LNCaP clone FGC (cell line): Measurements from ENCODE around the gene TRAIP.

Experiments
- DNase-seq: peaks from one replicate; pipeline ENCODE4 v3.0.0-alpha.2; 2011; ENCODE audit warnings: low read depth
- H3K4me3 ChIP-seq: 2 replicates; pipeline ENCODE4 v1.5.1; 2011; ENCODE audit warnings: mild to moderate bottlenecking, low read depth, low read length, control low read depth
- TF ChIP-seq, protein P1 (sequence below): IDR thresholded peaks from 2 replicates; pipeline ENCODE4 v1.5.1; 2012; ENCODE audit warnings: mild to moderate bottlenecking; ENCODE audit not compliant: control insufficient read depth, insufficient read depth; ENCODE audit errors: extremely low read depth

TRAIP gene

DNA sequence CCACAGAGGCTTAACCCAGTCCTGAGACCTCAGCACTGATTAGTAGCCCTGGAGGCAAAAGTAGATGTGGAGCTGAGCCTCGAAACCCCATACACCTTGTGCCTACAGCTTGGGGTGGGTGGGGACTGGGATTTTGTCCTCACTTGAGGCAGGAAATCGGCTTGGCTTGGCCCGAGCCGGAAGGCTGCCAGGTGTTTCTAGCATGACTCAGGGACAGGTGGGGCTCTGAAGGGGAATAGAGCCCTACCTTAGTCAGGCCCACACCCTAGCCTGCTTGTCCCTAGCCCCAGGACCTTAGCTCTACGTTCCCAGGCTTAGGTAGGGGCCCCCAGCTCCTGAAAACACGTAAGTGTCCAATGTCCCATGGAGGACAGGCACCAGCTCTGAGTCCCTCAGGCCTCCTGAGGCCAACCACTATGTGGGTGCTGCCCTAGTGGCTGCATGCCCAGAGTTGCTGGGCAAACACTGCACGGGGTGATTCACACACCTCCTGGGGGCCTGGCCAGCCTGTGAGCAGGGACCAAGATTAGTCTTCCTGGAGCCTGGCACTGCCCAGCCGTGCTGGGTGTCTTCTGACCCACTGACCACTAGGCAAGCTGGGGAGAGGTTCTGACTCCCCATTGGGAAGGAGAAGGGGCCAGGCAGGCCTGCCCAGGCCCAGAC is 44.3 kb upstream of the TRAIP start:
- DNase-seq = peak; percentile 14
- TF ChIP-seq, protein P1, sequence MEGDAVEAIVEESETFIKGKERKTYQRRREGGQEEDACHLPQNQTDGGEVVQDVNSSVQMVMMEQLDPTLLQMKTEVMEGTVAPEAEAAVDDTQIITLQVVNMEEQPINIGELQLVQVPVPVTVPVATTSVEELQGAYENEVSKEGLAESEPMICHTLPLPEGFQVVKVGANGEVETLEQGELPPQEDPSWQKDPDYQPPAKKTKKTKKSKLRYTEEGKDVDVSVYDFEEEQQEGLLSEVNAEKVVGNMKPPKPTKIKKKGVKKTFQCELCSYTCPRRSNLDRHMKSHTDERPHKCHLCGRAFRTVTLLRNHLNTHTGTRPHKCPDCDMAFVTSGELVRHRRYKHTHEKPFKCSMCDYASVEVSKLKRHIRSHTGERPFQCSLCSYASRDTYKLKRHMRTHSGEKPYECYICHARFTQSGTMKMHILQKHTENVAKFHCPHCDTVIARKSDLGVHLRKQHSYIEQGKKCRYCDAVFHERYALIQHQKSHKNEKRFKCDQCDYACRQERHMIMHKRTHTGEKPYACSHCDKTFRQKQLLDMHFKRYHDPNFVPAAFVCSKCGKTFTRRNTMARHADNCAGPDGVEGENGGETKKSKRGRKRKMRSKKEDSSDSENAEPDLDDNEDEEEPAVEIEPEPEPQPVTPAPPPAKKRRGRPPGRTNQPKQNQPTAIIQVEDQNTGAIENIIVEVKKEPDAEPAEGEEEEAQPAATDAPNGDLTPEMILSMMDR = no peak
- H3K4me3 ChIP-seq = no peak overlapping the region

DNA sequence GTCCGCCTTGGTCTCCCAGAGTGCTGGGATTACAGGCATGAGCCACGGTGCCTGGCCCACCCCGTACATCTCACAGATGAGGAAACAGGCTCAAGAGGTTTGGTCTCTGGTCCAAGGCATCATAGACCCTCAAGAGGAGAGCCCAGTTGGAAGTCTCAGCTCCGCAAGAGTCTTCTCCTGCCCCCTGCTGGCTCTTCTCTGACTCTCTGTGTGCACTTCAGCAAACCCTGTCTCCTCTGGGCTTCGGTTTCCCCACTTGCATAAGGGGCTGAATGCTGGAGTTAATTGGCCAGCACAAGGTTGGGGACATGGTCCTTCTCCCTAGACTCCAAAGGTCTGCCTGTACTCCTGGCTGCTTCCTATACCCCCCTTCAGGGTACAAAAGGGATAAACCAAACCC is 43.5 kb upstream of the TRAIP start:
- no peak for DNase-seq
- TF ChIP-seq, protein P1 = no peak
- H3K4me3 ChIP-seq = no peak overlapping the region

DNA sequence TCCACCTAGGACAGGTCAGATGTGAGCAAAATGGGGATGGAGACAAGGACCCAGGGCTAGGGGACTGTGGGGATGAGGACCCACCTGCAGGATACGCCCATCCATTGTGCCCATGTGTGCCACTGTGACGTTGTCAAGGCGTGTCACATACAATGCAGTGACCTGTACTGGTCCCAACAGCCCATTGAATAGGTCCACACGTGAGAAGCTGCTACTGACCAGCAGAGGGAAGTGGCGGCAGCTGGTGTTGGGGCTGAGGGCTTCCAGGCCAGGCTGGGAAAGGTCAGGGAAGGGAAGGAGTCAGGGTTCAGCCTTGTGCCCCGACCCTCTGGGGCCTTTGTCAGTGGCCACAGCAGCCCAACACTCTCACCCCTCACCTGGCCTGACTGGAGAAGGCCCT is 42.6 kb upstream of the TRAIP start:
- no peak overlapping the region for H3K4me3 ChIP-seq
- no peak for DNase-seq
- TF ChIP-seq, protein P1 = no peak

DNA sequence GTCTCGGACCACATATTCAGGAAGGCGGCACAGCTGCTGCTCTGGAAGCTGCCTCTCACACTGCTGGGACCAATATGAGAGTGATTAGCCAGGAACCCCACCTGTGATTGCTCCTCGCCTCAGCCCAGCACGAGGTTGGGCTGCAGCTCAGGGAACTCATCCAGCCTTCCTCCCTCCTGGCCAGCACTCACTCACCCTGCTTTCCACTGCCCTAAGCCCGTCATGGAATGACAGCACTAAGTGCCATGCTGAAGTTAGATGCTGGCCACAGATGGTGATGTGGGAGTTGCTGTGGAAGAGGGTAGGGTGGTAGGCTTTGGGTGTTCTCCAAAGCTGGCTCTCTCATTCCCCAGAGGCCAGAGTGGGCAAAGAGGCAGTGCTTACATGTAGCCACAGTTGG is 40.0 kb upstream of the TRAIP start:
- TF ChIP-seq, protein P1 = no peak
- H3K4me3 ChIP-seq = no peak overlapping the region
- no peak for DNase-seq

DNA sequence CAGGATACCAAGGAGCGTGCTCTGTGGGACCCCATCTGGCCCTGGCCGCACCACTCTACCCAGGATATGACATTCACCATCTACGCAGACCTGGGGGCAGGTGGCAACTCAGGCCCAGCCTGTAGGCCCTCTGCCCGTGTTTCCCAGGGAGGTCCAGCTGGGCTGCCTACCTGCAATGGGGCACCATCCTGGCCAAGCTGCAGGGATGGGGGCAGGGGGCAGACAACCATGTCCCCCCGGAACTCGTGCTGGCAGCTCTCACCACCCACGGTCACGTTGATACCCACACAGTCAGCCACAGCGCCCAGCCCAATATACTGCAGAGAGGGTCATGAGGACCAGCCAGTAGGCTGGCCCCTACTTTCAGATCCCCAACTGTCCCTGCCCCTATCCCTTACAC is 39.4 kb upstream of the TRAIP start:
- TF ChIP-seq, protein P1 = no peak
- DNase-seq = no peak
- no peak overlapping the region for H3K4me3 ChIP-seq

DNA sequence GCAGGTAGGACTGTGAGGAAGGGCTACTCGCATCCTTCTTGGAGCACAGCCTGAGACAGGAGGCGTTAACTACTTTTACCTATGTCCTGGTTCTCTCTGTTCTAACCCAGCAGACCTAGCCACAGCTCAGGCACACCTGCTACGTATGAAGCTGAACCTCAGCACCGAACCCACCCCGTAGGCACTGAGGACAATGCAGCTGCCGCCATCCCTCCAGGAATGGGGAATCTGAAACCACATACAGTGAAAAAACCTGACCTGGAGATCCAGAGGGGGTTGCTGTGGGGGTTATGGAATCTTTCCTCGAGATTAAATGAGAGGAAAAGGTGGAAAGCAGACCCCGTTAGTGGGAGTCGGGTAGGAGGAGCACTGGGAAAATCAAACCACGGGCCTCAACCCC is 32.9 kb upstream of the TRAIP start:
- no peak overlapping the region for H3K4me3 ChIP-seq
- TF ChIP-seq, protein P1 = no peak
- no peak for DNase-seq

DNA sequence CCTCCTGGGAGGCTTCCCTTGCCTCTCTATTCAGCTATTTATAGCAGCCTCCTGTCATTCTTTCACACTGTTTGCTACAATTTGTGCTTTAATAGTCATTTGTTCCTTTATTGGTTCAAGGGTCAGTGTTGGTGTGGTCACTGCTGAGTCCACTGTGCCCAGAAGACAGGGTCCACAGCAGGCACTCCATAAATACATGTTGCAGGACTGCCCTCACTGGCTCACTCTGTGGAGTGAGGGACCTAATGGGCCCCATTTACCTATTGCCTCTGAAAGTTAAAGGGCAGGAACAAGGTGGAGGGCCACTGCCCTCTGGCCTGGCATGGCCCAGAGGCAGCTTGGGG is 30.5 kb upstream of the TRAIP start:
- no peak overlapping the region for H3K4me3 ChIP-seq
- TF ChIP-seq, protein P1 = no peak
- DNase-seq = no peak
